Measurements from ENCODE around the gene EPHB3.

EPHB3 gene

DNA sequence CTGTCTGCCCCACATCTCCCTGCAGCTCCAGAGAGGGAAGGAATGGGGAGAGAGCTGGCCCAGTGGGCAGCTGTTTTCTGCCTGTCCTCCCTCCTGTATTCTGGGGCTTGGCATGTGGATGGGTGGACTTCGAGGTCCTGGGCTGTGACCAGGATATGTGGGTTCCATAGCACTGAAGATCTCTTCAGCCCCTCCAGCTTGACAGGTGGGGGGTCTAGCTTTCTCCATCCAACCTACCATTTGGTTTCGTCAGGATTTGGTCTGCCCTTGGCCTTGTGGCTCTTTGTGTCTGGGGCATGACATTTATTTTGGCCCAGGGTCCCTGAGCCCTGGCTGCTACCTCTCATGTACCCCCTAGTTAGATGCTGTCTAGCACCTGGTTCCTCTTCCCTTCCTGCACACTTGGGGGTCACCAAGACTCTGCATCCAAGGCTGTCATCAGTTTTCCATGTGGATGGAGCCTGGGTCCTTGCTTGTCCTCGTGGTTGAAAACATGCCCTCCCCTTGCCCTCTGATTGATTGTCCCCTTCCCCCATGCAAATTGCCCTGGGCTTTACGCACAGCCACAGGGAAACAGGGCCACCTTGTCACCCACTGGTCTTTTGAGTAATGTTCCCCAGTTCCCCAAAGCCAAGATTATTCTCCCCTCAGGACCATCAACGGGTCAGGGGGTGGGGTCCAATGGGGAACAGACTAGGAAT lies 3.2 kb downstream of the EPHB3 start:
- no peak for DNase-seq

DNA sequence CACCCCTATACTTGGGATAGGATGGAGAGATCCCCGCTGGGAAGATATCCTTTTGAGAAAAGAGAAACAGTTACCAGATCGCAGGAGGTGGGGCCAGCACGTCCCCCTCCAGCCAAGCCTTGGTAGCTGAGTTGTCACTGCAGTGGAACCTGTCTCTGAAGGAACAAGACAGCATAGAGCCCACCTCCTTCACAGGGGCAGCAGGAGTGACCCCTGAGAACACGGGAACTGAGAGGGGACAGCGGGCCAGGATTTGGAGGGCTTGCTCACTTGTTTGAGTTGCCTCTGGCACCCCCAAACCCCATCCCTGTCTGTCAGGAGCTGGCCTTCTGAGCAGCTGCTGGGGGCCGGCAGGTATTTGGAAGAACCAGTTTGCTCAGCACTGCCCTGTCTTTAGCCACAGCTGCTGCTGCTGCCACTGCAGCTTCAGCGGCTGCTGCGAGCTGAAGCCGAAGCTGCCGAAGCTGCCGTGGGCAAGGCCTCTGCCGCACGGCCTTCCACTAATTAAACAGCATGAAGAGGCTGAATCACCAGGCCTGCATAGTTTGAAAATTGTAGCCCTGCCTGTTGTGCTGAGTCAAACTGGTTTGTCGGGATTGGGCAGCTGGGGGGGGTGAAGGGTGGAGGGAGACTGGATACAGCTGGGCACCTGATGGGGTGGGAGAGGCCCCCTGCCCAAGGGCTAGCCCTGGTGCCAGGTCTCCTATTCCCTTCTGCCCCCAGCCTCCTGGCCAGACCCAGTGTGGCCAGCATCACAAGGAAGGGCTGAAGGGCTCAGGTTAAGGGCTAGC lies 4.0 kb downstream of the EPHB3 start:
- DNase-seq, result no peak

DNA sequence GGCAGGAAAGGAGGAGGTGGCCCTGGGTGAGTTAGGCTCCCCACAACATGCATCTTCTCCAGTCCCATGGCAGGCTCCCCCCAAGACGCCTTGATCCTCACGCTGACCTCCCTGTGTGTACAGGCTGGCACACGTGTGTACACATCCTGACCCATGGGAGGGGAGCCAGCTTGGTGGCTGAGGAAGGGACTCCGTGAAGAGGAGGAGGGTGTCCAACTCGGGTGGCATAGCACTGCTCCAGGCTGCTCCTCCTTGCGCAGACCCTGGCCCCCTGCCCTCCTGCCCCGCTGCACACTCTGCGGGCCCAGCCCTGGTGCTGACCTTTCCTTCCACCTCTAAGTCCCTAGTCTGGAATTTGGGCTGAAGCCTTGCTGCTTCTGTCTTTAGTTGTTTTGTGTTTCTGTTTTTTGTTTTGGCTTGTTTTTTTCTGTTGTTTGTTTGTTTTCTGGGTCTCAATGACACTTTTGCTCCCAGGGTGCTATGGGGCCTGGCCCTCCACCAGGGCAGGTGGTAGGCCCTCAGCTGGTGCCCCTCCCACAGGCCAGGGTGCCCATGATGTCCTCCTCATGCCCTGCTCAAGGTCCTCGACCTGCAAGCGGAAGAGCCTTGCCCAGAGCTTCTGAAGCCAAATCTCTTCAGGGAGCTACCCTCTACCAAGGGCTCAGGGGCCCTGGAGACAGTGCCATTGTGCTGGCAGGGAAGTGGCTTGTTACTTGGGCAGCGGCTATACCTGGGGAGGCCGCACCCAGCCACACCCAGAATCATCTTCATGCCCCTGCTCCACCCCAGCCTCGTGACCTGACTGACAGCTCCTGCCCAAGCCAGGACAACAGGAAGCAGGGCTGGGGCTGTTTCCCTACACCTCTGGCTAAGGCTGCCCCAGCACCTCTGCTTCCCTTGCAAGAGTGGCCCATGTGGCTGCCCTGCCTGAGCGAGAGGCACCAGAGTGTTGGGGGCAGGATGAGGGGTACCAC lies 5.1 kb downstream of the EPHB3 start:
- DNase-seq, result no peak

DNA sequence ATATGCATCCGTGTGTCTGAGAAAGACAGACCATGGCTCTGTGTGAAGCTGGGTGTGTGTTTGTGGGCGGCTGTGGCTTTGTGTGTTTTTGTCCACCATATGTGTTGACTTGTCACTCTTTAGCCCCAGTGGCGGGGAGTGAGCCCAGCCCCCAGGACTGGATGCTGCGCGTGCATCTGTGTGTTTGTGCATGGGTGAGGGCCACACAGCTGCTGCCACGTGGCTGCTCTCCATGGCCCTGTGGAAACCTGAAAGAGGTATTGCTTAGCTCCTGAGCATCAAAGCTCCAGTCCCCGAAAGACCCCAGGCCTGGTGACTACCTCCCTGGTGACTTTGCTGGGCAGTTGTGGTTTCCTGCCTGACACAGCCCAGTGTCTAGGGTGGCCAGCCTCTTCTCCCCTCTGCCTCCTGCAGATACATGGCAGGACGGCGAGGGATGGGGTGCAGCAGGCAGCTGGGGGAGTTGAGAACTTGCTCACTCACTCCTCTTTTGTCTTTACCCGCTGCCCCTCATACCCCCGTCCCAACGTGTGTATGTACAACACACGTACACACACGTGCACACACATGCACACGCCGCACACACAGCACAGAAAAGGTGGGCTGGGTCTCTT lies 6.5 kb downstream of the EPHB3 start:
- no peak for DNase-seq

DNA sequence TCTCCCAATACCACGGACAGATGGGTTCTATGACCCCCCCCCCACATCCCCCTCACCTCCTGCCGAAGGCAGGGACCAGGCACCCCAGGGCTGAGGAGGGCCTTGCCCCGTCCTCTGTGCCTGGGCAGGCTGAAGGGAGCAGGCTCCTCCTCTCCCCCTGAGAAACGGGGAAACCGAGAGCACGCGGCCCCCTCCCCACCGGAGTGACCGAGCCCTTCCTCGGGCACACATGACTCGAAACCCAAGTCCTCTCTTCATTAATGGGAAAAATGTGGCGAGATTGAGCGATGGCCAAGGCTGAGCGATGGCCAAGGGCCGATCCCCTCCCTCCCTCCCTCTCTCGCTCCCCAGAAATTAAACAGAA lies 7.0 kb downstream of the EPHB3 start:
- no peak for DNase-seq

DNA sequence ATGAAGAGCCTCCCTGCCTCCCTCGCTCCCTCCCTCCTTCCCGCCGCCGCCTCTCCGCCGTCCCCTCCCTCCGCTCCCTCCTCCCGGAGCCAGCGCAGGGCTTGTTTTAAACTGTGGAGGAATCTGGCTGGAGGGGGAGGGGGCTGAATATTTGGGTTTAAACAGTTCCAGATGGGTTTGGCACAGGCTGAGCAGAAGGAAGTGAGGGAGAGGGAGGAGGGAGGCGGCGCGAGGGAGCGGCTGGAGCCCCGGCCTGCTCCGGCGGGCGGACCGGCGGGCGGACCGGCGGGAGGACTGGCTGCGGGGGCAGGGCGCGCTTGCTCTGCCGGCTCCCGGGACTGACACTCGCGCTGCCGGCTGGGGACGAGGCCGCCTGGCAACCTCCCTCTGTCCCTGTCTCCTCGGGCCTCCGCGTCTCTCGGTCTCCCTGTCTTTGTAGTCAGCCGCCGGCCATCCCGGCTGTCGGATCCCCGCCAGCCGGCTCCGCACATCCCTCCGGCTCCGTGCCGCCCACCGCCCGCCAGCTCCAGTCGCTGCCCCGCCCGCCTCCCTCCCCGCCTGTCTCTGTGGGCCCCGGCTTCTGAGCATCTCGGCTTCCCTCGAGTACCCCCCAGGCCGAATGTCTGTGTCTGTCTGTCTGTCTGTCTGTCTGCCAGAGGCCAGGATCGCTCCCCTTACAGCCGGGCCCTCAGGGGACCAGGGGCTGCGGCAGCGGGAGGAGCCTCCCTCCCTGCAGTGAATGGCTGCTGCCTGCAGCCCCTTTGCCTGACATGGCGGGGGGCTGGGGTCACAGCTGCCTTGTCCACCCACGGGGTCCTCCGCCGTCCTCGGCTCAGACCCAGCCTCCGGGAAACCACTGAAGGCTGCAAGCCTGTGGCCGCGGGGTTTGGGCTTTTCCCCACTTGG lies 7.6 kb downstream of the EPHB3 start:
- peak; percentile 39 to 75 (median 57) for DNase-seq

DNA sequence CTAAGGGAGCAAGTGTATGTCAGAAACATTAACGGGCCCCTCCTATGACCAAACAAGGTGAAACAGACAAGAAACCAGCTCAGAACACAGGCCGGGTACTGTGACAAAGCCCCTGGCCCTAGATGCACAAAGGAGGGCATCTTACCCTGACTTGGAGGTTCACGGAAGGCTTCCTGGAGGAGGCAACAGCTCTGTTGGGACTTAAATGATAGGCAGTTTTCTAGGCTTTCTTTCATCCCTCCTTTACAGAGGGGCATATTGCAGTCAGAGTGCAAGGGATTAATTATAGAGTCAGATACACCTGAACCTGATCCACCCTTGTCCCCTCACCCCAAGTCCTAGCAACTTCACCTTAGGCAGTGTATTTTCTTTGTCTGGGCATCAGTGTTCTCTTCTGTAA lies 8.4 kb downstream of the EPHB3 start:
- DNase-seq, result no peak

DNA sequence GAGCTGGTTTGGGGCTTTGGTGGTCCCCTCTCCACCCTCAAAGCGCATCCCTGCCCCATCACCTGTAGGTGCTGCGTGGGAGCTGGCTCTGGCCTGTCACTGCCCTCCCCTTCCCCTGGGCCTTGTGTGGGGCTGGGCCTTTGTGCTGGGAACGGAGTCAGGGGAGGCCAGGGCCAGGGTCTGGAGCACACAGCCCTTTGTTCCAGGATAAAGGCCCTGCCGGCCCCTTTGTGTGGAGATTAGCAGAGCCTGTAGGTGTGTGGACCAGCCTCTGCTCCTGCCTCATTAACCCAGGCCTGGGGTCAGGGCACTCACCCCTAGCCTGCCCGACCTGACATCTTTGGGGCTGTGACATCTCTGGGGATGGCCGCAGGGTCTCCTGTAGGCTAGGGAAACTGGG lies 8.9 kb downstream of the EPHB3 start:
- no peak for DNase-seq

DNA sequence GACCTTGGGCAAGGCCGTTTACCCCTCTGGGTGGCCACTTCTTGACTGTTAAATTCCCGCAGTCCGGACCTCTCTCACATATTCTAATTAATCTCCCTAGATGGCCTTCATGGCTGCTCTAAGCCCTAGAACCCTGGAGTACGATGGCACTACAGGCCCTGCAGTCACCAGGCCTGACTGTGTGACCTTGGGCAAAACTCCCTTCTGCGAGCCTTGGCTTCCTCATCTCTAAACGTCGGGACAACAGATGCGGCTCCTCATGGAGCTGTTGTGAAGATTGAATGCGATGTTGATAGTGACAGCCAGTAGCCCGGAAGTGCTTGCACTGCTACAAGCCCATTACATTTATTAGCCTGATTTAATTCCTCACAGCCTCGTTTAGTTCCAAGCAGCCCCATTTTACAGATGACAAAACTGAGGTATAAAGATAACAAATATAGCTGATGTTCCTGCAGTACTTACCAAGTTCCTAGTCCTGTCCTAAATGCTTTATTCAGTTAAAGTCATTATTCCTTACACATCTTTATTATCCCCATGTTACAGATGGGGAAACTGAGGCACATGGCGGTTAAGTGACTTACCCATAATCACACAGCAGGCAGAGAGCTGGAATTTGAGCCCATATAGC lies 10.3 kb downstream of the EPHB3 start:
- DNase-seq, result no peak

DNA sequence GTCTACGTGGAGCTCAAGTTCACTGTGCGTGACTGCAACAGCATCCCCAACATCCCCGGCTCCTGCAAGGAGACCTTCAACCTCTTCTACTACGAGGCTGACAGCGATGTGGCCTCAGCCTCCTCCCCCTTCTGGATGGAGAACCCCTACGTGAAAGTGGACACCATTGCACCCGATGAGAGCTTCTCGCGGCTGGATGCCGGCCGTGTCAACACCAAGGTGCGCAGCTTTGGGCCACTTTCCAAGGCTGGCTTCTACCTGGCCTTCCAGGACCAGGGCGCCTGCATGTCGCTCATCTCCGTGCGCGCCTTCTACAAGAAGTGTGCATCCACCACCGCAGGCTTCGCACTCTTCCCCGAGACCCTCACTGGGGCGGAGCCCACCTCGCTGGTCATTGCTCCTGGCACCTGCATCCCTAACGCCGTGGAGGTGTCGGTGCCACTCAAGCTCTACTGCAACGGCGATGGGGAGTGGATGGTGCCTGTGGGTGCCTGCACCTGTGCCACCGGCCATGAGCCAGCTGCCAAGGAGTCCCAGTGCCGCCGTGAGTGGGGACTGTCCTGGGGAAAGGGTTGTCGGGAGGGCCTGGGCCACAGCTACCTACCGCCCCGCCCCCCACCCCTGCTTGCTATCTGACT lies 11.2 kb downstream of the EPHB3 start:
- no peak for DNase-seq

DNA sequence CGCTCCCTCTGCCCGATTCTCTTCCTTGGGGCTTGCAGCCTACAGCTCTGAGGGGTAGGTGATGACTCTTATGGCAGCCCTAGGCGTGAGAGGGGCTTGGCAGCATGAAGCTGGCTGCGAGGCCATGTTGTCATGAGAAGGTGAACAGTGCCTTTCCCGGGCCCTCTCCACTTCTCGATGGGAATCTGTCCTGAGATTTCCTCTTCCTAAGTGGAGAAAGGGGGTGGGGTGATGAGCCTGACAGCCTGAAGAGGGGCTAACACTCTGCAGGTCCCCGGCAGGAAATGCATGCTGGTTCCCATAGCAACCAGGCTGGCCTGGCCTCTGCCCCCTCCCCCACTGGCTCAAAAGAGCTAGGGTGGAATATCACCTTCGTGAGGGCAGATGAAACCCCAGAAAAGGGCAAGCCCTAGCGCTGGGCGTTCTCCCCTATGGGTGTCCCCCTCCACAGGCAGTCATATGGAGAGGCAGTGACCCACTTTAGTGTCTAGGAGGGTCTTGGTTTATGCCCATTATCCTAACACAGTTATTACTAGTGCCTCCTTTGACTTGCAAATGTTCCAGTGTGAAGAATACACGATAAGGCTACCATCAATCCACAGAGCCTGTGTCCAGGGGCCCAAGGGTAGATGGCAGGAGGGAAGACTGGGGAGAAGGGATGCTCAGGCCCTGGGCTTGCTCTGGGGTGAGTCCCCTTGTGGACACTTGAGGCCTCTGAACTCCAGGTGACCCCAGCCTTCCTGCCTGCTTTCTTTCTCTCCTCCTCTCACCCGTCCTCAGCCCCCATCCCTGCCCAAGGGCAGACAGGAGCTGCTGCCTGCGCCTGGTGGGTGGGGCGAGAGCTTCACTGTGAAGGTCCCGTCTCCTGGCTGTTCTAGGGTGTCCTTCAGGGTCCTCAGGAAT lies 13.2 kb downstream of the EPHB3 start:
- no peak for DNase-seq

DNA sequence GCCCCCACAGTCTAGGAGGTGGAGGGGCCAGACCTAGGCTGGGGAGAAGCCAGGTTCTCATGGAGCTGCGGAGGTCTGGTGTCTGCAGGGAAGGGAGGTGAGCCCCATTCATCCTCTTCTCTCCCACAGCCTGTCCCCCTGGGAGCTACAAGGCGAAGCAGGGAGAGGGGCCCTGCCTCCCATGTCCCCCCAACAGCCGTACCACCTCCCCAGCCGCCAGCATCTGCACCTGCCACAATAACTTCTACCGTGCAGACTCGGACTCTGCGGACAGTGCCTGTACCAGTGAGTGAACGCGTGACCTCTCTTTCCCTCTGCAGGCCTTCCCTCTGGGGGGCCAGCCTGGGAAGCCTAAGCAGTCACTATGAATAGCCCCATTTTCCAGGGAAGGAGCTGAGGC lies 14.1 kb downstream of the EPHB3 start:
- no peak for DNase-seq

DNA sequence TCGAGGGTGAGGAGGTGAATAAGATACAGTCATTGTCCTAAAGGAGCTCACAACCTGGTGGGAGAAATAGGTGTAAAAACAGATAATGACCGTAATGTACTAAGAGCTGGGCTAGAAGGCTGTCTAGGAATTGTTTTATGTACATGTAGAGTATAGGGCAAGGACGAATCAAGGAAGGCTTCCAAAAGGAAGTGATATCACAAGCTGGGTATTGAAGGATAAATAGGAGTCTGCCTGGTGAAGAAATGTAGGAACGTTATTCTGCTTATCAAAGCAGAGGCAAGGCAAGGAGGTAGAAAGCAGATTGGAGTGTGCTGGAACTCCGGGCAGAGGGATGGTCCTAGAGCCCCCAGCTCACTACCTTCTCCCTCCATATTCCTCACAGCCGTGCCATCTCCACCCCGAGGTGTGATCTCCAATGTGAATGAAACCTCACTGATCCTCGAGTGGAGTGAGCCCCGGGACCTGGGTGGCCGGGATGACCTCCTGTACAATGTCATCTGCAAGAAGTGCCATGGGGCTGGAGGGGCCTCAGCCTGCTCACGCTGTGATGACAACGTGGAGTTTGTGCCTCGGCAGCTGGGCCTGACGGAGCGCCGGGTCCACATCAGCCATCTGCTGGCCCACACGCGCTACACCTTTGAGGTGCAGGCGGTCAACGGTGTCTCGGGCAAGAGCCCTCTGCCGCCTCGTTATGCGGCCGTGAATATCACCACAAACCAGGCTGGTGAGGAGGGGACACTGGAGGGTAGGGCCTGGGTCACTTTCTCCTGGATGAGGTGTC lies 15.1 kb downstream of the EPHB3 start:
- no peak for DNase-seq

DNA sequence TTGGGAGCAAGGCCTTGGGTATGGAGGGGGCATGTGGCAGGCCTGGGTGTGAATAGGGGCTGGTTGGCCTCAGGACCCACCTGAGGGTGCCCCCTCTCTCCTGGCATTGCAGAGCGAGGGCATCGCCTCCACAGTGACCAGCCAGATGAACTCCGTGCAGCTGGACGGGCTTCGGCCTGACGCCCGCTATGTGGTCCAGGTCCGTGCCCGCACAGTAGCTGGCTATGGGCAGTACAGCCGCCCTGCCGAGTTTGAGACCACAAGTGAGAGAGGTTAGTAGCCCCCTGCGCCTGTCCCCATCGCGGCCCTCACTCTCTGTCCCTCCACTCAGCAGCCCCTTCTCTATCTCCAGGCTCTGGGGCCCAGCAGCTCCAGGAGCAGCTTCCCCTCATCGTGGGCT lies 16.0 kb downstream of the EPHB3 start:
- no peak for DNase-seq

DNA sequence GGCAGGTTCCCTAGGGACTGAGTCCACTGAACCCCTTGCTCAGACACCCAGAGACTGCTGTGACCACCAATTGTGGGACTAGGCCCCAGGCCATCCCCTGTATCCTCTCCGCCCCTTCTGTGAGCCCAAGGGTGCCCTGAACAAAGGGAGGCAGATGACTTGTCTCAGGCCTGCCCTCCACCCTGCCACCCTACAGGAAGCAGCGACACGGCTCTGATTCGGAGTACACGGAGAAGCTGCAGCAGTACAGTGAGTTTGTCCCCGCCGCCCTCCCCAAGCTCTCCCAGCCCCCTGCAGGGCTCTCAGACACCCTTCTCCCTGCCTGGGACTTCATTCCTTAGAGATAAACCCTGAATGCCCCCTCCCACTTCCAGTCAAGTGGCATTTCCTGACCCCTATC lies 16.6 kb downstream of the EPHB3 start:
- DNase-seq, result no peak

DNA sequence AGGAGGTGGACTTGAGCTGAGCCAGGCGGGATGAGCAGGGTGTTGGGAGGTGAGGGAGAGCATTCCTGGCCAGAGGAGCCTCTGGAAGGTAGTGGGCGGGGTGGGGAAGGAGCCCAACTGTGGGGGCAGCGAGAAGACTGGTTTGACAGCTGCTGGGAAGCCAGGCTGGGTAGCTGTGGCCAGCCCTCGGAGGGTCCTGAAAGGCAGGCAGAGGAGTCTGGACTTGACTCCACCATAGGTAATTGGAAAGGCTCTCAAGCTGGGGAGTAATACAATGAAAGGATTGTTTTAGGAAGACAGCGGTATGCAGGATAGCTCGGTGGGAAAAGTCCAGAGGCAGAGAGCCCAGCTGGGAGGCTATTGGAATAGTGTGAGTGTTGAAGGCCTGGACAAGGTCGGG lies 17.2 kb downstream of the EPHB3 start:
- no peak for DNase-seq

DNA sequence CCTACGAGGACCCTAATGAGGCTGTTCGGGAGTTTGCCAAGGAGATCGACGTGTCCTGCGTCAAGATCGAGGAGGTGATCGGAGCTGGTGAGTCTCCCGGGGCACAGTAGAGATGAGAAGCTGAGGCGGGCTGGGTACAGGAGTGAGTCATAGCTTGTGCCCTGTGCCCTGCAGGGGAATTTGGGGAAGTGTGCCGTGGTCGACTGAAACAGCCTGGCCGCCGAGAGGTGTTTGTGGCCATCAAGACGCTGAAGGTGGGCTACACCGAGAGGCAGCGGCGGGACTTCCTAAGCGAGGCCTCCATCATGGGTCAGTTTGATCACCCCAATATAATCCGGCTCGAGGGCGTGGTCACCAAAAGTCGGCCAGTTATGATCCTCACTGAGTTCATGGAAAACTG lies 17.9 kb downstream of the EPHB3 start:
- DNase-seq, result peak; percentile 66 to 84 (median 80)

DNA sequence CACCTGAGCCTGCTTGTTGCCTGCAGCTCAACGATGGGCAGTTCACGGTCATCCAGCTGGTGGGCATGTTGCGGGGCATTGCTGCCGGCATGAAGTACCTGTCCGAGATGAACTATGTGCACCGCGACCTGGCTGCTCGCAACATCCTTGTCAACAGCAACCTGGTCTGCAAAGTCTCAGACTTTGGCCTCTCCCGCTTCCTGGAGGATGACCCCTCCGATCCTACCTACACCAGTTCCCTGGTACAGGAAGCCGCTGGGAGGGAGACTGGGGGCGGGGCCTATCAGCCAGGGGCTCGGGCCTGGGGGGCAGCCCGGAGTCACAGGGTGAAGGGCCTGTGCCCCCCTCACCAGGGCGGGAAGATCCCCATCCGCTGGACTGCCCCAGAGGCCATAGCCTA lies 18.8 kb downstream of the EPHB3 start:
- no peak for DNase-seq
